Raji (cell line): ENCODE data around the gene TET1.

ENCODE experiments used
- POLR2A ChIP-seq: IDR thresholded peaks from 2 replicates; pipeline ENCODE4 v1.6.1; 2011; ENCODE audit warnings: low read depth, low read length, control low read depth; ENCODE audit not compliant: insufficient read depth

The TET1 gene

GRCh38 chr10:68560186-68560942, at the start of gene TET1:
Gene TET1 (plus strand): TSS chr10:68560337. CDS start chr10:68572339, 12,002 bp downstream.
- no peak for TF ChIP-seq POLR2A

GRCh38 chr10:68516766-68517165, 43.4 kb upstream of the TET1 start:
- no peak for TF ChIP-seq POLR2A

GRCh38 chr10:68517188-68517587, 42.9 kb upstream of the TET1 start:
- no peak for TF ChIP-seq POLR2A

- TF ChIP-seq POLR2A, result no peak
Observed at GRCh38 chr10:68526634-68527307, 33.4 kb upstream of the TET1 start.

- TF ChIP-seq POLR2A, result no peak
Observed at GRCh38 chr10:68536973-68537372, 23.2 kb upstream of the TET1 start.

- TF ChIP-seq POLR2A, result no peak
Observed at GRCh38 chr10:68537796-68538195, 22.3 kb upstream of the TET1 start.

GRCh38 chr10:68543004-68543918, 16.9 kb upstream of the TET1 start:
- TF ChIP-seq POLR2A, result no peak

- no peak for TF ChIP-seq POLR2A
Observed at GRCh38 chr10:68550747-68551411, 9.3 kb upstream of the TET1 start.

GRCh38 chr10:68553138-68553537, 7.0 kb upstream of the TET1 start:
- TF ChIP-seq POLR2A, result no peak

- TF ChIP-seq POLR2A, result no peak
Observed at GRCh38 chr10:68553599-68553998, 6.5 kb upstream of the TET1 start.

- no peak for TF ChIP-seq POLR2A
Observed at GRCh38 chr10:68558478-68558877, 1.7 kb upstream of the TET1 start.

- TF ChIP-seq POLR2A, result no peak
Observed at GRCh38 chr10:68559251-68559650, 886 bp upstream of the TET1 start.

- no peak for TF ChIP-seq POLR2A
Observed at GRCh38 chr10:68559841-68560185, 324 bp upstream of the TET1 start.

- no peak for TF ChIP-seq POLR2A
Observed at GRCh38 chr10:68560943-68561864, 1.1 kb downstream of the TET1 start.
